Measurements from ENCODE around the gene GLCCI1.

Gene GLCCI1

DNA sequence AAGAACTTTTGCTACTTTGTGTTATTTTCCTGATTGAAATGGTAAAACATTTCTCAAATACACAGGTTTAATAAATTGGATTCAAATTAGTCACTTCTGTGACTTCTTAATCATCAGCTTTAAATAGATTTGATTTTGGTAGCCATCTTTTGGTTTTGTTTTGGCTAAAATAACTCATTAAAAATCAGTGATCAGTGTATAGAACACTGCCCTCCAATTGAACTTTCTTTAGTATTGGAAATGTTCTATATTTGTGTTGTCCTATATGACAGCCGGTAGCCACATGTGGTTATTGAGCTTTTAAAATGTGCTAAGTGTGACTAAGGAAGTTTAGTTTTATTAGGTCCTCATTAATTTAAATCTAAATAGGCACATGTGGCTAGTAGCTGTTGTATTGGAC lies 50.4 kb downstream of the GLCCI1 start:
- Histone ChIP-seq H3K79me2 (ENCODE audit: insufficient read depth, low read length) (no peaks in the 10 kb centered on the region), H3K27me3 (ENCODE audit: low read length) (no peaks in the 10 kb centered on the region), H4K20me1 (ENCODE audit: low read depth, low read length) (no peaks in the 10 kb centered on the region), H3K27ac (ENCODE audit: low read depth, low read length) (no peak overlapping the region), H3K4me2 (ENCODE audit: low read depth, low read length, poor library complexity, severe bottlenecking) (no peak overlapping the region), H3K36me3 (ENCODE audit: low read length) (no peaks in the 10 kb centered on the region), H3K9me2 (replicated peaks; ENCODE audit: insufficient read depth, low read length) (no peaks in the 10 kb centered on the region), H3F3A (ENCODE audit: insufficient read depth) (no peaks in the 10 kb centered on the region), H3K9me3 (ENCODE audit: insufficient read depth, low read length) (no peaks in the 10 kb centered on the region), H3K9ac (ENCODE audit: low read length) (no peak overlapping the region), H3K4me3 (ENCODE audit: insufficient read depth, low read length, poor library complexity, severe bottlenecking) (no peak overlapping the region), H2AFZ (ENCODE audit: low read depth, low read length, severe bottlenecking) (no peak overlapping the region)
- TF ChIP-seq, protein P1, sequence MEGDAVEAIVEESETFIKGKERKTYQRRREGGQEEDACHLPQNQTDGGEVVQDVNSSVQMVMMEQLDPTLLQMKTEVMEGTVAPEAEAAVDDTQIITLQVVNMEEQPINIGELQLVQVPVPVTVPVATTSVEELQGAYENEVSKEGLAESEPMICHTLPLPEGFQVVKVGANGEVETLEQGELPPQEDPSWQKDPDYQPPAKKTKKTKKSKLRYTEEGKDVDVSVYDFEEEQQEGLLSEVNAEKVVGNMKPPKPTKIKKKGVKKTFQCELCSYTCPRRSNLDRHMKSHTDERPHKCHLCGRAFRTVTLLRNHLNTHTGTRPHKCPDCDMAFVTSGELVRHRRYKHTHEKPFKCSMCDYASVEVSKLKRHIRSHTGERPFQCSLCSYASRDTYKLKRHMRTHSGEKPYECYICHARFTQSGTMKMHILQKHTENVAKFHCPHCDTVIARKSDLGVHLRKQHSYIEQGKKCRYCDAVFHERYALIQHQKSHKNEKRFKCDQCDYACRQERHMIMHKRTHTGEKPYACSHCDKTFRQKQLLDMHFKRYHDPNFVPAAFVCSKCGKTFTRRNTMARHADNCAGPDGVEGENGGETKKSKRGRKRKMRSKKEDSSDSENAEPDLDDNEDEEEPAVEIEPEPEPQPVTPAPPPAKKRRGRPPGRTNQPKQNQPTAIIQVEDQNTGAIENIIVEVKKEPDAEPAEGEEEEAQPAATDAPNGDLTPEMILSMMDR (IDR thresholded peaks at IDR 0.05; ENCODE audit: insufficient read depth, low read length, poor library complexity, severe bottlenecking): no peak
- TF ChIP-seq EZH2phosphoT487 (conservative IDR thresholded peaks at IDR 0.05; ENCODE audit: low read length): no peak

DNA sequence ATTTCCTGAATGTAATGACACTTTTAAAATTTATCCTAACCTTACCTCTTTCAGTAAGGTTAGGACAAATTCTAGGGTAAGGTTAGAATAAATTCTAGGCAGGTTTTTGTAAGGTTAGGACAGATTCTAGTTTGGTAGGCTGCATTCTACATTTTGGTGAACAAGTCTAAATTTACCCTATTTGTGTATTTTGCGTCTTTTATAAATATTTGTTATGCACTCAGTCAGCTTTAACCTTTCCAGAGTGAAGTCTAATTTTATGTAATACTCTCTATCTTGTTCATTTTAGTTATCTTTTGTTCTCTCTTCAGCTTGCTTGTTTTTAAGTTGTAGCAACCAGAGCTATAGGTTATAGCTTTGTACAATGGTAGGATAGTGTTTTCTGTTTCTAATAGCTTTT lies 54.0 kb downstream of the GLCCI1 start:
- Histone ChIP-seq H3K4me3 (ENCODE audit: insufficient read depth, low read length, poor library complexity, severe bottlenecking) (no peak overlapping the region), H3K36me3 (ENCODE audit: low read length) (peaks cover 14% of the 10 kb centered on the region), H3K27me3 (ENCODE audit: low read length) (no peaks in the 10 kb centered on the region), H3K4me2 (ENCODE audit: low read depth, low read length, poor library complexity, severe bottlenecking) (no peak overlapping the region), H2AFZ (ENCODE audit: low read depth, low read length, severe bottlenecking) (no peak overlapping the region), H3K9me2 (replicated peaks; ENCODE audit: insufficient read depth, low read length) (no peaks in the 10 kb centered on the region), H3K9ac (ENCODE audit: low read length) (no peak overlapping the region), H3K9me3 (ENCODE audit: insufficient read depth, low read length) (peaks cover 12% of the 10 kb centered on the region; the same call in 1 of the 2 replicates), H3F3A (ENCODE audit: insufficient read depth) (no peaks in the 10 kb centered on the region), H3K27ac (ENCODE audit: low read depth, low read length) (no peak overlapping the region), H3K79me2 (ENCODE audit: insufficient read depth, low read length) (no peaks in the 10 kb centered on the region), H4K20me1 (ENCODE audit: low read depth, low read length) (no peaks in the 10 kb centered on the region)
- TF ChIP-seq, protein P1 (IDR thresholded peaks at IDR 0.05; ENCODE audit: insufficient read depth, low read length, poor library complexity, severe bottlenecking): no peak
- TF ChIP-seq EZH2phosphoT487 (conservative IDR thresholded peaks at IDR 0.05; ENCODE audit: low read length): no peak

DNA sequence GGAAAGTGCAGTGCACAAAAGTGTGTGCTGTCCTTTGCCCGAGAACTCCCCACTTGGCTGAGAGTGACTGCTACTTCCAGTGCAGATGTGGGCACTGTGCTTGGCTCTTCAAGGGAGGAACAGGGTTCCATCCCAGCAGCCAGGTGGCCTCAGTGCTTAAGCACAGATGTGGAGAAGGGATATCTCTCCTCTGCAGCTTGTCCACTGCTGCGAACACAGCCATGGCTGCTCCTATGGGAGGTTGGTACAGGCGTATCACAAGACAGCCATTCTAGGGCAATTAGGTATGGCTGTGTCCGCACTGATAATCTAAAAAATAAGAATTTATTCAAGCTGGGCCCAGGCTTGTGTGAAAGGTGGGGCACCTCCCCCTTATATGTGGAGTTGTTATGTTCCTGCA lies 66.6 kb downstream of the GLCCI1 start:
- H3K4me2 ChIP-seq (ENCODE audit: low read depth, low read length, poor library complexity, severe bottlenecking): no peak overlapping the region
- H3F3A ChIP-seq (ENCODE audit: insufficient read depth): no peaks in the 10 kb centered on the region
- H3K27me3 ChIP-seq (ENCODE audit: low read length): no peaks in the 10 kb centered on the region
- peaks cover 3% of the 10 kb centered on the region; the same call in 1 of the 2 replicates for H4K20me1 ChIP-seq (ENCODE audit: low read depth, low read length)
- H3K9me2 ChIP-seq (replicated peaks; ENCODE audit: insufficient read depth, low read length): no peaks in the 10 kb centered on the region
- H2AFZ ChIP-seq (ENCODE audit: low read depth, low read length, severe bottlenecking): no peak overlapping the region
- no peak for TF ChIP-seq EZH2phosphoT487 (conservative IDR thresholded peaks at IDR 0.05; ENCODE audit: low read length)
- TF ChIP-seq, protein P1 (IDR thresholded peaks at IDR 0.05; ENCODE audit: insufficient read depth, low read length, poor library complexity, severe bottlenecking): no peak
- H3K9ac ChIP-seq (ENCODE audit: low read length): no peak overlapping the region
- no peaks in the 10 kb centered on the region for H3K9me3 ChIP-seq (ENCODE audit: insufficient read depth, low read length)
- no peaks in the 10 kb centered on the region for H3K79me2 ChIP-seq (ENCODE audit: insufficient read depth, low read length)
- no peak overlapping the region for H3K4me3 ChIP-seq (ENCODE audit: insufficient read depth, low read length, poor library complexity, severe bottlenecking)
- no peak overlapping the region for H3K27ac ChIP-seq (ENCODE audit: low read depth, low read length)
- 0 out of 2 replicates have a peak, but pooled peaks cover 6% of the 10 kb centered on the region for H3K36me3 ChIP-seq (ENCODE audit: low read length)
